Vein endothelial cell (primary cell): ENCODE measurements around the gene LIG1. TPM values are rescaled to one million over a fixed set of nuclear protein-coding genes. Genes with fewer than 3 reads are reported as not detected.

ENCODE experiments used
- total RNA-seq: library from RNA; depleted of rRNA; stranded (reverse); fragments of >200 nt; gene quantifications from 2 replicates; pipeline ENCODE4 v1.2.3, GENCODE V29; 2012

LIG1 gene
- total RNA-seq = 40.5 and 55.9 TPM in 2 replicates

DNA sequence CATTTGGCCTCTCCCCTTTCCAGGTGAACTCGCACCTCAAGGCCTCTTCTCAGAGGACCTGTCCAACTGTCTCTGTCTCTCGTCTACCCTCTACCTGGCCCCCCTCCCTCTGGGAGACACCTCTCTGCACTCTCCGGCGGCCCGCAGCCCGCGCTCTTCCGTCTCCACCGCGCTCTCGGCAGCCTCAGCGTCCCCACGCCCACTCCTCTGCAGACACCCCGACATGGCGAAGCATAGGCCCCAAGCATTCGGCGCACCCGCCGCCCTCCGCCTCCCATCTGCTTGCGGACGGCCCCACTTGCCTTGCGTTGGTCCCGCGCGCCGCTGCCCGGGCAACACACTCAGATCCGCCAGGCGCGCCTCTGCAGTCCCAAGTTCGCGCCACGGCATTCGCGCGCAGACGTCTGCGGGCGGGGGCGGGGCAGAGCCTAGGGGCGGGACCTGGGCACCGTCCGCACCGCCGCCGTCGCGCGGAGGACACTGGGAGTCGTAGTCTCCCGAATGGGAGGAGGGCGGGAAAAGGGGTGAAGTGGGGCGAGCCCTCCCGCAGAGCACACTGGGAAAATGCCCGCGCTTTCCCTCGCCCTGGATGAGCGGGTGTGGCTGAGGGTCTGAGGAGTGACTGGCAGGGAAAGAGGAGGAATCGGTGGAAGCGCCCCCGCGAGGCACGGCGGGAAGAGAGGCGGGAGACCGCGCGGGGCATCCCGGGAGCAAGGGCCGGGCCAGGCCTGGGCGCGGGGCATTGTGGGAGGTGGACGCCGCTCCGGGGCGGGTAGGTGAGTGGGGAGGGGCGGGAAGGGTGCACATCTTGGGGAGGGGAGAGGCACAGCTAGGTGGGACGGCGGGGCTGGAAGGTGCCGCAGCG is at the start of gene LIG1, which contains the start of gene ZSWIM9:
LIG1 (minus strand) TSS at position 406 of the 865 bp plus-strand sequence. CDS start 4,778 bp downstream, outside the sequence.
ZSWIM9 (plus strand) TSS at position 742 of the 865 bp plus-strand sequence. CDS start 1,123 bp downstream, outside the sequence.

DNA sequence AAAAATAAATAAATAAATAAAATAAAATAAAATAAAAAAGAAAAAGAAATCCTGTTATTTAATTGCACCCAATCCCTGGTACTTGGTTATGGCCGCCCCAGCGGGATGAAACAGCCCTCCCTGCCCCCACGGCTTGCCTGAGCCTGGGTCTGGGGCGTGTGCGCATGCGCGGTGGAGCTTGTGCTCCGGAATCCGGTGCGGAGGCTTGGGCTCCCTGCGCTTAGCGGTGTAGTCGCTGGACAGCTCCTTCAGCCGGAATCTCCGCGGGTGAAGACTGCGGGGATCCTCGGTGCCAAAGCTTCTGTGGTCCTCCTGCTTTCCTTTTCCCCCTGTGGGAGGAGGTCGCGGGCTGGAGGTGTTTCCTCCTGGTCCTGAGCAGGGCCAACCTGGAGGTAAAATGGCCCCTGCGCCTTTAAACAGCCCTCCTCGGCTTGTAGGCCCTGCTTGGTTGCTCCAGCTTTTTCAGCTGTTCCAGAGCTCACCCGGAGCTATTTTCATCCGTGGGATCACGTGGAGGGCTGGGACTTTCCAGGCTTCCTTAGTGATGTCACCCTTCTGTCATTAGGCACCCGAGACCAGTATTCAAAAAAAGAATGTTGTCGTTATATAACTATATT is 59.7 kb downstream of the LIG1 start, which contains the start of gene PLA2G4C:
PLA2G4C (minus strand) TSS at position 468 of the 617 bp plus-strand sequence. CDS start 4,288 bp downstream, outside the sequence.

Other genes starting within 250 kb of the LIG1 start
- not detected in 2 replicates for gene BSPH1, start 178.2 kb downstream of the LIG1 start, total RNA-seq
- not detected in 2 replicates for gene ELSPBP1, start 175.7 kb downstream of the LIG1 start, total RNA-seq
- not detected in 2 replicates for gene CABP5, start 126.3 kb downstream of the LIG1 start, total RNA-seq
- 56.3 and 62.4 TPM in 2 replicates for gene PLA2G4C, start 59.5 kb downstream of the LIG1 start, total RNA-seq
- gene ZSWIM9, start 336 bp upstream of the LIG1 start, total RNA-seq = 1.9 and 3.3 TPM in 2 replicates
- 122 and 140 TPM in 2 replicates for gene CARD8, start 85.6 kb upstream of the LIG1 start, total RNA-seq
- 1.6 and 2.3 TPM in 2 replicates for gene ZNF114, start 99.7 kb upstream of the LIG1 start, total RNA-seq
- gene EMP3, start 155.2 kb upstream of the LIG1 start, total RNA-seq = 31.4 and 38.9 TPM in 2 replicates
- 3.8 and 4.6 TPM in 2 replicates for gene TMEM143, start 193.6 kb upstream of the LIG1 start, total RNA-seq
- gene SYNGR4, start 194.0 kb upstream of the LIG1 start, total RNA-seq = not detected in 2 replicates
- 104 and 127 TPM in 2 replicates for gene KDELR1, start 221.2 kb upstream of the LIG1 start, total RNA-seq
- 0.48 and 0.98 TPM in 2 replicates for gene GRIN2D, start 223.3 kb upstream of the LIG1 start, total RNA-seq